CD4-positive, alpha-beta T cell treated with Interleukin-4 for 1 hour (primary cell): Measurements from ENCODE around the gene ABCB10.
"Not testable (repeated sequence)": the region's sequence is repeated elsewhere in the genome, so short reads cannot be mapped to it uniquely, and the experiment has no call there.

ENCODE experiments used
- DNase-seq, 2 donors: peaks; one replicate each; pipeline ENCODE4 v3.0.0-alpha.2; 2020 to 2022

Gene ABCB10

DNA sequence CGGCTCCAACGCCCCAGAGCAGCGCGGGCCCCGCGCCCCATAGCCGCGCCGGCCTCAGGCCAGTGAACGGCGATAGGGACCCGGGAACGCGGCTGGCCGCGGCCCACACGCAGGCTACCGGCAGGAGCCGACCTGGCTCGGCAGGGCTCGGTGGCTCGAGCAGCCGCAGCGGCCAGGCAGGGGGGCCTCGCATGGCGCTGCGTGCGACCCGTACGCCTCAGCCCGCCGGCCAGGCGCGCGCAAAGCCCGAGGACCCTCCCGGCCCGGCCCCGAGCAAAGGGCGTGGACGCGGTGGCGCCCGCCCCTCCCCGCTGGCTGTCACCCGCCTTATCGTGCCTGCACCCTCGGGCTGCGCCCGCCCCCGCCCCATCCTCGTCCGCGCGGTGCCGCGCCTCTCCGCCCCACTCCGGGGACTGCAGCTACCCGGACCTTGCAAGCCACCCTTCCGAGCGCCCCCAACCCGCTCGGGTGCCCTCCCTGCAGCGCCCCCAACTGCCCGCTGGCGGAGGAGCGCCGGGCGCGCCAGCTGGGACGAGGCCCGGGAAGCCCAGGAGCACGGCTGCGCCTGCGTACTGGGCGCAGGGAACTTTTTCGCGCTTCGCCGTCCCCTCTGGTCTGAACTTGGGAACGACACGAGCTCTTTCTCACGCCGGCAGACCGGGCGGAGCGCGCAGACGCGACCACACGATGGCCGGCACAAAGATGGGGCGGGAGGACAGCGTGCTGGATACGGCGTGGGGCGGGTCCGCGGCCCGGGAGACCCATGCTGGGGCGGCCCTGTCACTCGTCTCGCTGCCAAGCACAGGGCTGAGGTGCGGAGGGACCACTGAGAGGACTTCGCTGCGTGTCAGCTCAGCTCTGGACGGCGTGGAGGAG is at the start of gene ABCB10:
ABCB10 (minus strand) TSS at position 248 of the 876 bp plus-strand sequence; CDS start at position 193, 55 bp downstream.
- DNase-seq: peak; percentile 91 to 93

DNA sequence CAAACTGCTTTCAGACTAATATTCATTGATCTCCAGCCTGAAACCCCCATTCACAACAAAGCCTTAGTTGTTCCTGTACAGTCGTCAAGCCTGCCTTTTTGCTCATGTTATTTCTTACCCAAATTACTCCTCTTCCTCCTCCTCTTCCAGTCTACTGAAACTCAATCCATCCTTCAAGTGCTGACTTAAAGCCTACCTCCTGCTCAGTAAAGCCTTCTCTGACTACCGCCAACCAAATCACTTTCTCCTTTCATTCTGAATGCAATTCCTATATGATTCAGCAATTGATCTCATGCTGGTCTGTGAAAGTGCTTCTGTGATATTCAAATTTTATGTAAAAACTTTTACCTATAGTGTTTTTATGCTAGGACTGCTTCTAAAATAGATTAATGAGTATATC is 48.9 kb upstream of the ABCB10 start:
- no peak for DNase-seq

DNA sequence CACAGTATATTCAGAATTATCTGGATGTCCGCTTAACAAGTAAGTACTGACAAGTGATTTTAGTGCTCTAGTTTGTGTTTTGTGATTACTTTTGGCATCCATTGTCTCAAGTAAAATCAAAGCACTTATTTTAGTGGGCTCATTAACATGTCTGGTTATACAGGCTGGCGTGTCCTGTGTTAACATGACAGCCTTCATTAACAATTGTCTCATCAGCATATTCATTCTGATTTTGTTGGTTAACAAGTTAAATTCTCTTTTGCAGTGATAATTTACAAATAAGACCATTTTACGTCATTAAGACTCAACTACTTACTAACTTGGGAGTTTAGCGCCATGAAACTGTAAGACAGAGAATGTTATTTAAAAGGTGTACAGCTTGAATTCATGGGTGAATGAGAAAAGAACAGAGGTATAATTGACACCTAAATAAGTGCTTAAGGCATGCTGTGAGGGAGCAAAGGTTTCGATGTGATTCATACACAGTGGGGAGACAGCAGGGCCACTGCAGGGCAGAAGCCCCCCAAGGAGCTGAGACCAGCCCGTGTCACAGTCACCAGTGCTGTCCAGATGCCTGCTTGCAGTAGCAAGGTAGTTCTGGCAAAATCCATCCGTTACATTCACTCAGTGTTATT is 45.0 kb upstream of the ABCB10 start:
- DNase-seq: no peak

DNA sequence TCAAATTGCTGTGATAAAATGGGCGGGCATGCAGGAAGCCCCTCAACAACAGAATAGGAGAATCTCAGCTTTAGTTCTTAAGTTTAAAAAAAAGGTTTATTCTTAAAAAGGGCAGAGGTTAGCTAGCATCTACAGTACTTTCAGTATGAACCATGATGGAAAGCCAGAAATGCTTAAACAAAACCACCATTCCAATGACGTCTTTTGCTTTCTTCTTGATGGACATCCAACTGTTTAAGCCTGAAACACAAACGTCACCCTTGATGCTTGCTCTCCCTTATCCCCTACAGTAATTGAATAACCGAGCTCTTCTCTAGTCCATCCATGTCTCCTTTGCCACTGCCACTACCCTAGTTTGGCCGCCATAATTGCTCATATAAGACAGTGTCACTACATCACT is 41.7 kb upstream of the ABCB10 start:
- no peak for DNase-seq

DNA sequence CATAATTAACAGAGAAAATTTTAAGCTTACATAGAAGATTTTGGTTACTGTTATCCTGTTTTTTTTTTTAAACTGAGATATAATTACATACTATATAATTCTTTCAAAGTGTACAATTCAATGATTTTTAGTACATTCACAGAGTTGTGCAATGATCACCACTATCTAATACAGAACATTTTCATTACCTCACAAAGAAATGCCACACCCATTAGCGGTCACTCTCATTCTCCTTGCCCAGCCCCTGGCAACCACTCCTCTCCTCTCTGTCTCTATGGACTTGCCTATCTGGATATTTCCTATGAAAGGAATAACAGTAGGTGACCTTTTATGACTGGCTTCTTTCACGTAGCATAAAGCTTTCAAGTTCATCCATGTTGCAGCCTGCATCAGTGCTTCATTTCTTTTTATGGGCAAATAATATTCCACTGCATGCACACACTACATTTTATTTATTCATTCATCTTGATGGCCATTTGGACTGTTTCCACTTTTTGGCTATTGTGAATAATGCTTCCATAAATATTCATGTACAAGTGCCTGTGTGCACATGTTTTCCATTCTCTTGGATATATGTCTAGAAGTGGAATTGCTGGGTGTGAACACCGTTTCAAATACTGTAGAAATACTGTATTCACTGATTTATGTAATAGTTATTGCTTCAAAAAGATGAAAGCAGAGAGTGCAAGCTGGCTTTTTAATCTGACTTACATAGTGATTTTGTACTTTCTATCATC is 40.9 kb upstream of the ABCB10 start:
- DNase-seq: no peak

DNA sequence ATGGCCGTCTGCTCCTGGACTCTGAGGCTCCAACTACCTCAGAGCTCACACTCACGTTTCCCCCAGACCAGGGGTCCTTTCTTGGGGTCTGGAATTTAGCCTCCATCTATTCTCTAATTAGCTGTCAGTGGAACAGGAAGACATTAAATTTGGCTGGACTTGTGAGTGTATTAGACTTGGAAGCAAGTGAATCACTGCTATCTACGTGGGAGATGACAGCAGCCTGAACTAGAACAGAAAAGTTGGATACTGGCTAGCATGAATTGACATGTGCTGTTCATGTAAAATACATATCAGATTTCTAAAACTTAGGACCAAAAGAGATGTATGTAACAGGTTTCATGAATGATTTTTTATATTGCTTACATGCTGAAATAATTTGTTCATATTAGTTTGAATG is 39.4 kb upstream of the ABCB10 start:
- DNase-seq: no peak

DNA sequence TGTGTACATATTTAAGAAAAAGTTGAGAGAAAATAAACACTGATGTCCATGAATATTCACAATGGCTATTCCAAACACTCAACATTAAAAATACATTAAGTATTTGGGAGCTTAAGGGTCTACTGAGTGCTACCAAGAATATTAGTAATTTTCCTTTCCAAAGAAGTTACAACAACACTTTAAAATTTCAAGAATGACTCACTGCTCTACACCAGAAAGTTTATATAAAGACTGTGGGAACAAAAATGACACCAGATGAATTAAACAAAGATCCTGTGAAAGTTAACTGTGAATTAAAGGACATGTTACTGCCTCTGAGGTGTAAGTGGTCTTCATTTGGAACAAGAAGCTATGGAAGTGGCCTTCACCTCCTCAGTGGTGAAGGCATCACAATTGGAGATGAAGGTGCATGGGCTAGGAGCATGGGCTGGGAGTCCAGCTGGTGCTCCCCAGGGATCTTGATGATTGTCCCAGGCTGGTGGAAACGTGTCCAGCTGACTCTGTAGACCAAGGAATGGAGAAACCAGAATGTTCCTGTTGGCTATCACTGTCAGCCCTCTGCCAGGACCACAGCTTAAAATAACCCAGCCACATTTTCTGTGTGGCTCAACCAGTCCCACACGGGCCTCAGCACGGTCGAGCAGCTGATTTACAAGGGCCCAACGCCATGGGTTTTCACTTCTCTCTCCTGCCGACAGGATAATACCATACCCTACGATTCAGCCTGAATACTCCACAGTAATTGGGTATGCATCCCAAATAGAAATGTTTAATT is 38.6 kb upstream of the ABCB10 start:
- DNase-seq: no peak

DNA sequence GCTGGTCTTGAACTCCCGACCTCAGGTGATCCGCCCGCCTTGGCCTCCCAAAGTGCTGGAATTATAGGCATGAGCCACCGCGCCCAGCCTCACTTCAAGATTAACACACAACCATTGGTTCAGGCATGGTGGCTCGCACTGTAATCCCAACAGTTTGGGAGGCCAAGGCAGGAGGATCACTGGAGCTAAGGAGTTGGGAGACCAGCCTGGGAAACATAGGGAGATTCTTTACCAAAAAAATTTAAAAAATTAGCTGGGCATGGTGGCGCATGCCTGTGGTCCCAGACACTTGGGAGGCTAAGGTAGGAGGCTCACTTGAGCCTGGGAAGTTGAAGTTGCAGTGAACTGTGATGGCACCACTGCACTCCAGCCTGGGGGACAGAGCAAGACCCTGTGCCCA is 37.4 kb upstream of the ABCB10 start:
- DNase-seq: not testable (repeated sequence)

DNA sequence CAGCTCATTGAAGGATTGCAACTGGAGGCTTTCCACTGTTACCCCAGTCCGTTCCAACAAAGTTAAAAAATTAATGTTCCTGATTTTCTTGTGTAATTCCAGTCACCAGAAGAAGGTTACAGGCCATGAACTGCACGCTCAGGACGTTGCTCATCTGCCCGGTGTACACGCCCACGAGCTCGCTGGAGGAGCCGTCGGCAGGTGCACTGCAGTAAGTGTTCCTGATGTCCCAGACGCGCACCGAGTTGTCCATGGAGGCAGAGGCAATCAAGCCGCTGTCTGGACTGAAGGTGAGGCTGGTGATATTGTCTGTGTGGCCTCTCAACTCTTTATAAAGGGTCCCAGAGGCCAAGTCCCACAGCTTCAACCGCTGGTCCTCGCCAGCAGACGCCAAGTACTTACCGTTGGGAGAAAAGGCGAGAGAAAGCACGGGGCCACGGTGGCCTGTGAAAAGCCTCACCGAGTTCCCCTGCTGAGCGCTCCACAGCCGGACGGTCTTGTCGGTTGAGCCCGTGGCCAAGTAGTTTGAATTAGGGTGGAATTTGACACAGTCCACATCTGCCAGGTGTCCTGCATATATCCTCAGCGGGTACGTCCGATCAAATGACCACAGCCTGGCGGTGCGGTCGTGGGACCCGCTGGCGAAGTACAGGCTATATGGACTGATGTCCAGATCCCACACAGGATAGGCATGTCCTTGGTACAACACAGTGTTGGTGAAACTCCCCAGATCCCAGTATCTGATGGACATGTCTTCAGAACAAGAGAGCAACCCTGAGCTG is 35.9 kb upstream of the ABCB10 start:
- DNase-seq: no peak

DNA sequence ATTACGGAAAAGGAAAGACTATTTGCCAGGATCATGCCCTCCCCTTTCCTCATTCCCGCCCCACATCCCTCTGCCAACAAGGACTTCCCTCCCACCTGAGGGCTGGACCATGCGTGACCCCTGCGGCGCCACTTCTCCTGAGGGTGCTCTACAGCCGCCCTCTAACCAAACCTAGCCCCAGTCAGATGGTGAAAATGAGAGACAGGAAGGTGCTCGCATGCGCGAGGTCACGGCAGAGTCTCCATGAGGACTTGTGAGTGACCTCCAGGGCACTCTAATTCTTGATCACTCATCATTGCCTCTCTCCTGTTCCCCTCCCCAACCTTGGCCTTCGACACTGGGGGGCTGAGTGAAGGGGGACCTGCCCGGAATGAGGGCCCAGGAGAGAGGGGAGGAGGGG is 35.3 kb upstream of the ABCB10 start:
- no peak for DNase-seq

DNA sequence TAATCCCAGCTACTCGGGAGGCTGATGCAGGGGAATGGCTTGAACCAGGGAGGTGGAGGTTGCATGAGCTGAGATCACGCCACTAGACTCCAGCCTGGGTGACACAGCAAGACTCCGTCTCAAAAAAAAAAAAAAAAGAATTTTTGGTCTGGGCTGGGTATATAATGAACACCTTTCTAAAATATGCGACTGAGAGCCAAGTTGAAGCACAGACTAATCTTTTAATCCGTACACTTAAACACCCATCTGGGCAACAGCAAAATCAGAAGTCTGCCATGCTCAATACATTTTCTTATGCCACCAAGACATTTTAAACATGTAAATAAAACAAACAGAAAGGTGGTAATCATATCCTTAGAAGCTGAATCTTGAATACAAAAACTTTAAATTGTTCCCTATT is 31.6 kb upstream of the ABCB10 start:
- DNase-seq: no peak

DNA sequence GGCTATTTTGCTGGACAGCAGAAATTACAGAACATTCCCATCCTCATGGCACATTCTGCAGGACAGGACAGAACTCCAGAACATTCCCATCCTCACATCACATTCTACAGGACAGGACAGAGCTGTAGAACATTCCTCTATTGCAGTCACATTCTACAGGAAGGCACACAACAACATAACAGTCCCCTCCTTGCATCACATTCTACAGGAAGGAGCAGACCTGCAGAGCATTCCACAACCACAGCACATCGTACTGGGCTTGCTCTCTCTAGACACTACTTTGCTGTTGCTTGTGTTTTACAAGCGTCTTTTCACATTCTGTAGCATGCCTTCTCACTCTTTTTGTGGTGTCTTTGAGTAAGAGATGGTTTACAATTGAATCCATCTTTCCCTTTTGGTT is 26.8 kb upstream of the ABCB10 start:
- no peak for DNase-seq

DNA sequence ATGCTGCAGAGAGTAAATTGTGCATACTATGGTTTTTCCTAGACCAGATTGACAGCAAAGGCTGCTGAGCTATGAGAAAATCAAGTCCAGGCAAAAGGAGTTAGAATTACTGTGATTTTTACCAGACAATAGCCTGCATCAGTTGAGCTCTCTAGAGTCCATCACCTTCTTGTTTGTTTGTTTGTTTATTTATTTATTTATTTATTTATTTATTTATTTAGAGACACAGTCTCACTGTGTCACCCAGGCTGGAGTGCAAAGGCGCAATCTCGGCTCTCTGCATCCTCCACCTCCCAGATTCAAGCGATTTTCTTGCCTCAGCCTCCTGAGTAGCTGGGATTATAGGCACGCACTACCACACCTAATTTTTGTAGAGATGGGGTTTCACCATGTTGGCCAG is 24.2 kb upstream of the ABCB10 start:
- DNase-seq: no peak

DNA sequence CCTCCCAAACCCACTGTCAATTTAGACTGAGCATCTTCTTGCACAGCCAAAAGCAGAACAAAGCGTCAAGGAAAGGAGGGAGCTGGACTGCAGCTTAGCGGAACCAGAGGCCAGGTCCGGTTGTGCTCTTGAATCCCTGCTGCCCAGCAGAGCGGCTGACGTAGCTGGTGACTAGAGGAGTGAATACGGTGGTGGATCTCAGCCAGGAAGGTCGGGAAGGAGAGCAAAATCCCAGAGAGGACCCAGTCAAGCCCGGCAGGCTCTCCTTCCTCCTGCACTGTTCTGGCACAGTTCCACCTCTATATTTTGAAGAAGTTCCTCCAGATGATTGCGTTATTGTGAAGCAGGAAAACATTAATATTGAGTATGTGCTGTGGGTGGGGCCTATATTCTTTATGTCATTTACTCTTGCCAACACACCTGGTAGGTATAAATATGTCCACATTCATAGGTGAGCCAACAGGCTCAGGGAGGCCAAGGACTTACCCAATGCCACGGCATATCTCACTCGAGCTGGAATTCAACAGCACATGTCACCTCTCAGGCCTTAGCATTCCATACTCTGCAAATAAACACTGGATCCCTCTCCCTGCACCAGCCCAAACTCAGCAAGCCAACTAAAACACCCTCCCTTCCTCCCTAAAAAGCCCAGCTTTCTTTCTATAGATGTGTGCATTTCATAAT is 23.6 kb upstream of the ABCB10 start:
- no peak for DNase-seq

DNA sequence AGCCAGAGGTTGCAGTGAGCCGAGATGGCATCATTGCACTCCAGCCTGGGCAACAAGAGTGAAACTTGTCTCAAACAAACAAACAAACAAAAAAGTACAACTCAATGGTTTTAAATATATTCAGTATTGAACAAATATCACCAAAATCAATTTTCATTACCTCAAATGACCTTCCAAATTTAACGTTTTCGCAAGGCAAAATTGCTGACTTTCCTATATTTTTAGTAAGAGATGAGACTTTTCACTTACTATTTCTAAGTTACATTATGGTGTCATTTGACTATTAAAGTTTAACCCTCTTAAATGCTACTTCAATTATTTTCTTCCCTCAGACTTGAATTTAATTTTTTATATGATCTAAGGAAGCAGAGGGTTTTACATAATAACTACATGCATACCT is 23.0 kb upstream of the ABCB10 start:
- no peak for DNase-seq

DNA sequence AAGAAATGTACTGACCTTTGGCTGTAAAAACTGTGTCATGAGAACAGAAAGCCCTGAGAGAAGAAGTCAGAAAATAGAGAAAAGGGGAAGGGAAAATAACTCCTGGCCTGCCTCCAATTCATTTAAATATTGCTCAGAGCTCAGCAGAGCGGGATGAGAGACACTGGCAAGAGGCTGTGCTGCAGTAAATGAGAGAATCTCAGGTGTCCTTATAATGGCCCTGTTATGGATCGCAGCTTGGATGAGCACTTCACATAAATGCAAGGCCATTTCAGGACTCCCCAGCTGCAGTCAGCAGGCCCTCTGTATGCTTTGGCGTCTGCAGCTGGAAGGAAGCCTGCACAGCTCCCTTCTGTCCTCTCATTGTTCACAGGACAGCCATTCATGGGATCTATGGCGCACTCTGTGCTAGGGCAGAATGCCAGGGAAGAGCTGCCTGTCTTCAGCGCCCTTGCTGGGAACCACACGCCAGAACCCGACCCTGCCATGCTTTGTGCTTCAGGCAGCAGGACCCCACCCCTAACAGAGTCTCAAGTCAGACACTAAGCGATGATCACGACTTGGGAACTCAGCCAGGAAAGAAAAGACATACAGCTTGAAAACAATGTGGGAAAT is 20.7 kb upstream of the ABCB10 start:
- DNase-seq: no peak

DNA sequence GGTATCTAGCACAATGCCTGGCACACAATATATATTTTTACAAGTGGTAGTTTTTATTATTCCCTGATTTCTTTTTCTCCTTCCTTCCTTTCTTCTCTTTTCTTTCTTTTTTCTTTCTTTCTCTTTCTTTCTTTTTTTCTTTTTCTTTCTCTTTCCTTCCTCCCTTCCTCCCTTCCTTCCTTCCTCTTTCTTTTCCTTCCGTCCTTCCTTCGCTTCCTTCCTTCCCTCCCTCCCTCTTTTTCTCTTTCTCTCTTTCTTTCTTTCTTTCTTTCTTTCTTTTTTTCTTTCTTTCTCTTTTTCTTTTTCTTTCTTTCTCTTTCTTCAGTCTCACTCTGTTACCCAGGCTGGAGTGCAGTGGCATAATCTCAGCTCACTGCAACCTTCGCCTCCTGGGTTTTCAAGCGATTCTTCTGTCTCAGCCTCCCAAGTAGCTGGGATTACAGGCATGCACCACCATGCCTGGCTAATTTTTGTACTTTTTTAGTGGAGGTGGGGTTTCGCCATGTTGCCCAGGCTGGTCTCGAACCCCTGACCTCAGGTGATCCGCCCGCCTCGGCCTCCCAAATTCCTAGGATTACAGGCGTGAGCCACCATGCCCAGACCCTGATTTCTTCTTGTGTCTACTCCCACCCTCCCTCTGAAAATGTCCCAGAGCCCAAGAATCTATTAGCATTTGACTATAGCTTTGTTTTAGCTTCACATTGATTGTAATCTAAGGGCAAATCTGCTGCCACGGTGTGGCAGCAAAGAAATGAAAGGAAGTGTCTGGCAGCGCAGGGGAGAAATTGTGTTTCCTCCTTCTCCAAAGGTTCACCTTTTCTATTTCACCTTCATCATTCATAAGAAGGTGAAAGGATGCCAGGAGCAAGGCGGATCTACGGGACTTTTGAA is 19.9 kb upstream of the ABCB10 start:
- DNase-seq: no peak

DNA sequence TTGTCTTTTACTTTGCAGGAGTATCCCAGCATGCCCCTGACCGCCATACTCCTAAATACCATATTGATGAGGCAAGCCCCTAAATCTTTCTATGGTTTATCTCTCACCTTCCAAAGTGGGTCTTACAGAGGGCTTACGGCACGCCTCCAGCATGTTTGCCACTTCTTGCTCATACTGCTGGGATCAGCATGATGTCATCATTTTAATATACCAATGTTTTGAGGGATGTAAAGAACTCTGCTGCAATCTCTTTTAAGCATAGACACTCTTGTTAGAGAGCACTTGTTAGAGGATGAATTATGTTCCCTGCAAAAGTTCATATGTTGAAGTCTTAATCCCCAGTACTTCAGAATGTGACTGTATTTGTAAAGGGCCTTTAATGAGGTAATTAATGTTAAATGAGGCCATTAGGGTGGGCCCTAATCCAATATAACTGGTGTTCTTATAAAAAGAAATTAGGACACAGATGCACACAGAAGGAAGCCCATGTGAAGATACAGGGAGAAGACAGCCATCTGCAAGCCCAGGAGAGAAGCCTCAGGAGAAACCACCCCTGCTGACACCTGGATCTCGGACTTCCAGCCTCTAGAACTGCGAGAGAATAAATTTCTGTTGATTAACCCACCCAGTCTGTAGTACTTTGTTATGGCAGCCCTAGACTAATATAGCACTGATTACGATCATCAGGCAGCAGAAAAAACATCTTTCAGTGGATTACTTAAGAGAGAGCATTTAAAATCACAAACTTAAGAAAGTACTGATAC is 16.4 kb upstream of the ABCB10 start:
- no peak for DNase-seq

DNA sequence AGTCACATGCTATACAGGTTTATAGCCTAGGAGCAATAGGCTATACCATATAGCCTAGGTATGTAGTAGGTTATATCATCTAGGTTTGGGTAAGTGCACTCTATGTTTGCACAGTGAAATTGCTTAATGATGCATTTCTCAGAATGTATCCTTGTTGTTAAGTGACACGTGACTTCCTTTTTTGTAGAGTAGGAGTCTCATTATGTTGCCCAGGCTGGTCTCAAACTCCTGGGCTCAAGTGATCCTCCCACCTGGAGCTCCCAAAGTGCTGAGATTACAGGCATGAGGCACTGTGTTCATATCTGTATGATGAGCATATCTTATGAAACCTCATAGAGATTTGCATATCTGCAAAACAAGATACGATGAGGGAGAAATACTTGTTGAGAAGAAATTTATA is 13.8 kb upstream of the ABCB10 start:
- no peak for DNase-seq
